Suprapubic skin (tissue), 3 donors: Measurements from ENCODE around the gene KCNJ9.

Experiments
- CTCF ChIP-seq, 2 donors: fragments of 200-600 bp in 1 of 2; fragments of 450-650 bp in 1 of 2; sonication (generic) in 1 of 2; IDR thresholded peaks; one replicate each; pipeline ENCODE4 v1.5.1; 2016 to 2019; ENCODE audit warnings: antibody characterized with exemption in 2 of 2, mild to moderate bottlenecking in 1 of 2, moderate library complexity in 1 of 2
- EP300 ChIP-seq: sonication (generic); formaldehyde crosslinking; IDR thresholded peaks from one replicate; pipeline ENCODE4 v1.6.1; 2017; ENCODE audit warnings: antibody characterized with exemption
- POLR2A ChIP-seq, 2 donors: fragments of 450-650 bp; IDR thresholded peaks; one replicate each; pipeline ENCODE4 v1.6.1; 2017; ENCODE audit warnings: antibody characterized with exemption in 2 of 2, mild to moderate bottlenecking in 2 of 2, moderate library complexity in 2 of 2

GRCh38 chr1:160092366-160093068 lies 11.2 kb downstream of the KCNJ9 start:
- TF ChIP-seq POLR2A (IDR thresholded peaks at IDR 0.05) (no peak), CTCF (IDR thresholded peaks at IDR 0.05) (no peak), EP300 (no peak)
